H1 (cell line): ENCODE measurements around the gene CEP85.

ENCODE experiments used
- CEBPB ChIP-seq: IDR thresholded peaks from 2 replicates; pipeline ENCODE4 v1.6.1; 2012; ENCODE audit warnings: low read depth, low read length
- CTCF ChIP-seq, 3 experiments: IDR thresholded peaks; 1 replicate in 2 of 3; 2 replicates in 1 of 3; pipeline versions ENCODE4 v1.5.1 to v1.6.1; 2011; ENCODE audit warnings: low read length in 3 of 3, mild to moderate bottlenecking in 3 of 3, inconsistent platforms in 2 of 3, low read depth in 1 of 3, moderate library complexity in 1 of 3; ENCODE audit not compliant: insufficient read depth in 1 of 3; ENCODE audit errors: control extremely low read depth in 1 of 3
- EZH2 ChIP-seq: fragments of 200-600 bp; sonication (generic); IDR thresholded peaks from 2 replicates; pipeline ENCODE4 v1.7.1; 2012; ENCODE audit warnings: low read depth, mild to moderate bottlenecking, moderate library complexity, low read length, inconsistent platforms; ENCODE audit not compliant: severe bottlenecking
- FOSL1 ChIP-seq: IDR thresholded peaks from 2 replicates; pipeline ENCODE4 v1.6.1; 2011; ENCODE audit warnings: mild to moderate bottlenecking, low read depth, low read length, moderate library complexity; ENCODE audit not compliant: insufficient read depth
- POLR2A ChIP-seq, 2 experiments: IDR thresholded peaks; 1 replicate in 1 of 2; 2 replicates in 1 of 2; pipeline ENCODE4 v1.6.1; 2011; ENCODE audit warnings: low read depth in 2 of 2, low read length in 2 of 2, mild to moderate bottlenecking in 2 of 2; ENCODE audit errors: control extremely low read depth in 1 of 2

- no peak for TF ChIP-seq CTCF (IDR thresholded peaks at IDR 0.05; ENCODE audit: control extremely low read depth in 1 of 3, insufficient read depth in 1 of 3, low read depth in 1 of 3, low read length in 3 of 3)
- TF ChIP-seq POLR2A (IDR thresholded peaks at IDR 0.05; ENCODE audit: control extremely low read depth in 1 of 2, low read depth in 2 of 2, low read length in 2 of 2) = no peak
- no peak for TF ChIP-seq EZH2
- no peak for TF ChIP-seq FOSL1
- TF ChIP-seq CEBPB = no peak
These were observed 49.4 kb downstream of the CEP85 start for GRCh38 chr1:26283279-26283853.
